Right lobe of liver (tissue), 6 donors: ENCODE data around the gene LHPP. TPM values are rescaled to one million over a fixed set of nuclear protein-coding genes. Genes with fewer than 3 reads are reported as not detected.

ENCODE experiments used
- ATAC-seq, 4 donors: fragments of 200-7000 bp; cut with Tn5 transposase; one replicate each; pipeline ENCODE4 v1.9.1; 2020; ENCODE audit warnings: mild to moderate bottlenecking in 4 of 4, moderate library complexity in 4 of 4
- DNase-seq, 3 donors: peaks; one replicate each; pipeline ENCODE4 v3.0.0-alpha.2; 2020
- H3K27ac ChIP-seq, 3 donors: fragments of 200-600 bp; one replicate each; pipeline ENCODE4 v1.8.0; 2022
- H3K27me3 ChIP-seq, 2 donors: fragments of 200-600 bp; one replicate each; pipeline ENCODE4 v1.8.0; 2022
- H3K36me3 ChIP-seq, 4 donors: fragments of 200-600 bp; sonication (generic) in 1 of 4; one replicate each; pipeline versions ENCODE4 v1.5.1 to v1.8.0; 2017 to 2022; ENCODE audit warnings: control low read depth in 1 of 4
- H3K4me1 ChIP-seq, 4 donors: fragments of 200-600 bp; sonication (generic) in 1 of 4; one replicate each; pipeline versions ENCODE4 v1.5.1 to v1.8.0; 2017 to 2022; ENCODE audit warnings: control low read depth in 1 of 4
- H3K4me3 ChIP-seq, 3 donors: fragments of 200-600 bp; one replicate each; pipeline ENCODE4 v1.8.0; 2022
- H3K9me3 ChIP-seq, 4 donors: fragments of 200-600 bp; sonication (generic) in 1 of 4; one replicate each; pipeline versions ENCODE4 v1.5.1 to v1.8.0; 2017 to 2022; ENCODE audit warnings: control low read depth in 1 of 4
- POLR2A ChIP-seq: fragments of 450-650 bp; IDR thresholded peaks from one replicate; pipeline ENCODE4 v1.6.1; 2017; ENCODE audit warnings: antibody characterized with exemption, mild to moderate bottlenecking
- WGBS: methylation state at CpG from one replicate; pipeline ENCODE4 v1.1.6; 2018; ENCODE audit warnings: low coverage, low lambda C conversion rate; ENCODE audit not compliant: insufficient coverage; ENCODE audit errors: missing lambda C conversion rate; 5-methylcytosine and 5-hydroxymethylcytosine counted together
- intact Hi-C, 2 donors: fragments of 100-400 bp; cut with DNase I; formaldehyde crosslinking; loops; one replicate each; pipeline versions ENCODE4 v1.11.2 to v1.14.1; 2022
- total RNA-seq, 6 experiments: library from RNA; depleted of rRNA in 2 of 6; stranded (reverse); fragments of >200 nt in 2 of 6; fragmentation: NEBNext Ultra II Directional in 3 of 6; extraction: Animal tissue kit (Norgen Biotek cat#: 25700) in 3 of 6; gene quantifications; one replicate each; pipeline versions ENCODE4 v1.1.0 to v1.2.4, GENCODE V29; 2016 to 2023
- TF ChIP-seq, protein P1 (sequence below), 4 donors: fragments of 200-600 bp in 3 of 4; fragments of 450-650 bp in 1 of 4; IDR thresholded peaks; one replicate each; pipeline versions ENCODE4 v1.5.1 to v1.8.0; 2016 to 2022; ENCODE audit warnings: antibody characterized with exemption in 4 of 4, mild to moderate bottlenecking in 2 of 4
- donor health status: DM: no; HTN: yes; CAD: no.
- donor health status: DM: no; HTN: no; CAD: no.
- donor health status: DM: no; HTN: no; CAD: no.
- donor health status: DM: no; HTN: yes; CAD: no.
- donor health status: DM: no; HTN: yes; CAD: no.

Gene LHPP
- total RNA-seq, 6 experiments from 2014 or later: 19.3 to 56.3 (median 36.3) TPM

- ATAC-seq: no peak
- Histone ChIP-seq H3K27me3 (no peaks in the 10 kb centered on the region), H3K4me3 (no peak overlapping the region), H3K27ac (no peak overlapping the region), H3K4me1 (no peaks in the 10 kb centered on the region), H3K9me3 (no peaks in the 10 kb centered on the region), H3K36me3 (peaks cover 0 to 3% (median 0%) of the 10 kb centered on the region in 4 donors)
- TF ChIP-seq POLR2A: no peak
- TF ChIP-seq, protein P1, sequence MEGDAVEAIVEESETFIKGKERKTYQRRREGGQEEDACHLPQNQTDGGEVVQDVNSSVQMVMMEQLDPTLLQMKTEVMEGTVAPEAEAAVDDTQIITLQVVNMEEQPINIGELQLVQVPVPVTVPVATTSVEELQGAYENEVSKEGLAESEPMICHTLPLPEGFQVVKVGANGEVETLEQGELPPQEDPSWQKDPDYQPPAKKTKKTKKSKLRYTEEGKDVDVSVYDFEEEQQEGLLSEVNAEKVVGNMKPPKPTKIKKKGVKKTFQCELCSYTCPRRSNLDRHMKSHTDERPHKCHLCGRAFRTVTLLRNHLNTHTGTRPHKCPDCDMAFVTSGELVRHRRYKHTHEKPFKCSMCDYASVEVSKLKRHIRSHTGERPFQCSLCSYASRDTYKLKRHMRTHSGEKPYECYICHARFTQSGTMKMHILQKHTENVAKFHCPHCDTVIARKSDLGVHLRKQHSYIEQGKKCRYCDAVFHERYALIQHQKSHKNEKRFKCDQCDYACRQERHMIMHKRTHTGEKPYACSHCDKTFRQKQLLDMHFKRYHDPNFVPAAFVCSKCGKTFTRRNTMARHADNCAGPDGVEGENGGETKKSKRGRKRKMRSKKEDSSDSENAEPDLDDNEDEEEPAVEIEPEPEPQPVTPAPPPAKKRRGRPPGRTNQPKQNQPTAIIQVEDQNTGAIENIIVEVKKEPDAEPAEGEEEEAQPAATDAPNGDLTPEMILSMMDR (IDR thresholded peaks at IDR 0.05): no peak
- no peak for DNase-seq
- intact Hi-C loops: loop anchor here in 1 of 2 donors (10.0 kb wide), 2 partner anchors 90 to 110 kb away; no protein-coding TSS in a partner anchor
- 100% methylated on average over 2 of the region's 16 CpGs for WGBS
These were observed 163.3 kb downstream of the LHPP start for GRCh38 chr10:124624895-124625294.

DNA sequence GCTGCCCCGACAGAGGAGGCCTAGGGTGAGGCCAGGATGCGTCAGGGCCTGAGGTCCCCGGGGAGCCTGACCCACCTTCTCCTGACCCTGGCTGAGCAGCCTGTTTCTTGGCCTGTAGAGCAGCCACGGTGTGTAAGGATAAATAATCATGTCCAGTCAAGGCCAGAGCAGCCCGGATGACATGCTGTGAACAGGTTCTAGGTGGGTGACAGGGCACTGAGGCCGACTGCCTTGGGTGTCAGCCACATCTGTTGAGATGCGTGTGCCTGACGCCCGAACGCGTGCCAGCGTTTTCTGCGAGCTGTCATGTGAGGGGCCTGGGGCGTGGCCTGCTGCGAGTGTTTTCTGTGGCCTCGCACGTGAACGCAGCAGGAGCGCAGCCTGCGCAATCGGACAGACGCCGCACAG, 164.2 kb downstream of the LHPP start:
- H3K27ac ChIP-seq: no peak overlapping the region
- H3K4me1 ChIP-seq: no peaks in the 10 kb centered on the region
- no peaks in the 10 kb centered on the region for H3K27me3 ChIP-seq
- peaks cover 0 to 3% (median 0%) of the 10 kb centered on the region in 4 donors for H3K36me3 ChIP-seq
- TF ChIP-seq, protein P1 (IDR thresholded peaks at IDR 0.05): no peak
- TF ChIP-seq POLR2A: no peak
- ATAC-seq (no peak), DNase-seq (no peak)
- no peaks in the 10 kb centered on the region for H3K9me3 ChIP-seq
- intact Hi-C loops: loop anchor here in 1 of 2 donors (10.0 kb wide), 2 partner anchors 91 to 109 kb away; no protein-coding TSS in a partner anchor
- WGBS: no CpG with 5 or more reads among the region's 23 CpGs
- H3K4me3 ChIP-seq: no peak overlapping the region

DNA sequence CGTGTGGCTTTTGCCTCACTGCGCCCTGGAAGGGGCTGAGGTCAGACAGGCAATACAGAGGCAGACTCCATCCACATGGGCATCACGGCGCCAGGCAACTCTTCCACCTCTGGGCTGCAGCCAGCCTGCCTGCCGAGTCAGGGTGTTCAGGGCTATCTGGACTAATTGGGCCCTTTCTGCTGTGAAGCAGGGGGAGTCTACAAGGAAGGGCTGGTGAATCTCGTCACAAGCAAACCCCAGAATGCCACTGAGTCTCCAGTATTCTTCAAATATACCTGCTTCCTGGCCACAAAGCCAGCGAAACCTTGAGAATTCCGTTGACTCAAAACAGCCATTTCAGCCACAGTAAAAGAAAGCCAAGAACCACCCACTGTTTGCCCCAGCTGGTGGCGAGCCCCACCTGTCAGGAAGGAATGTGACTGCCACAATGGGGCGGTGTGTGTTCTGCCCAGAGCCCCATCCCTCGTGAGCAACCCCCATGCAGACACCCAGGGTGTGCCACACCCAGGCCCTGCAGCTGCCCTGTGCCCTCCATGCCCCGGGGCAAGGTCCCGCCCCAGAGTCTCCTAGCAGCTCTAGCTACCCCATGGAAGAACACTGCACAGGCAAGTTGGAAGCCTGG, 165.2 kb downstream of the LHPP start:
- Histone ChIP-seq H3K4me1 (peaks cover 0 to 1% (median 0%) of the 10 kb centered on the region in 4 donors), H3K27me3 (no peaks in the 10 kb centered on the region), H3K9me3 (no peaks in the 10 kb centered on the region), H3K36me3 (peaks cover 0 to 3% (median 0%) of the 10 kb centered on the region in 4 donors), H3K4me3 (no peak overlapping the region), H3K27ac (no peak overlapping the region)
- WGBS: 57% methylated on average over 7 of the region's 13 CpGs
- DNase-seq: no peak
- intact Hi-C loops: loop anchor here in 1 of 2 donors (10.0 kb wide), 2 partner anchors 92 to 108 kb away; no protein-coding TSS in a partner anchor
- peak in 2 of 4 donors; percentile 2 to 23 for ATAC-seq
- TF ChIP-seq, protein P1 (IDR thresholded peaks at IDR 0.05): no peak
- TF ChIP-seq POLR2A: no peak

GRCh38 chr10:124627866-124628675, 166.4 kb downstream of the LHPP start:
- peak in 2 of 4 donors; percentile 4 to 5 for ATAC-seq
- no peaks in the 10 kb centered on the region for H3K27me3 ChIP-seq
- no peak for DNase-seq
- H3K9me3 ChIP-seq: no peaks in the 10 kb centered on the region
- no peak overlapping the region for H3K4me3 ChIP-seq
- WGBS: 67% methylated on average over 4 of the region's 12 CpGs
- TF ChIP-seq, protein P1 (IDR thresholded peaks at IDR 0.05): no peak
- no peak for TF ChIP-seq POLR2A
- peak overlapping the region in 1 of 3 donors; percentile 13 for H3K27ac ChIP-seq
- intact Hi-C loops: loop anchor here in 1 of 2 donors (10.0 kb wide), 2 partner anchors 93 to 107 kb away; no protein-coding TSS in a partner anchor
- peaks cover 0 to 1% (median 0%) of the 10 kb centered on the region in 4 donors for H3K36me3 ChIP-seq
- peaks cover 0 to 4% (median 2%) of the 10 kb centered on the region in 4 donors for H3K4me1 ChIP-seq
